Measurements from ENCODE around the gene TMEM214. TPM values are rescaled to one million over a fixed set of nuclear protein-coding genes. Genes with fewer than 3 reads are reported as not detected.

Gene TMEM214
- total and polyA plus RNA-seq, 2 experiments from 2014 or later = 50.4 to 75.9 TPM

DNA sequence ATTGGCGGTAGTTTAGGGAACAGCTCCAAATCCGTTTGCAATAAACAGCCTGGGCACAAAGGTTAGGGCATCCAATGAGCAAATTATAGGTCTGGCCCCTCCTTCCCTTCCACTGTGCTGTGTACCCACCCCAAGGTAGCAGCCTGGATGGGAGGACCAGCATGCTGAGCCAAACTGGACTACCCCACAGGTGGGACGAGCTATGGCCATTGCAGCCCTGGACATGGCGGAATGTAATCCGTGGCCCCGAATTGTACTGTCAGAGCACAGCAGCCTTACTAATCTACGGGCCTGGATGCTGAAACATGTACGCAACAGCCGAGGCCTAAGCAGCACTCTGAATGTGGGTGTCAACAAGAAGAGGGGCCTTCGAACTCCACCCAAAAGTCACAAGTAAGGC is 25.4 kb downstream of the TMEM214 start:
- no peaks in the 10 kb centered on the region for H3K9me3 ChIP-seq (ENCODE audit: low read depth)

DNA sequence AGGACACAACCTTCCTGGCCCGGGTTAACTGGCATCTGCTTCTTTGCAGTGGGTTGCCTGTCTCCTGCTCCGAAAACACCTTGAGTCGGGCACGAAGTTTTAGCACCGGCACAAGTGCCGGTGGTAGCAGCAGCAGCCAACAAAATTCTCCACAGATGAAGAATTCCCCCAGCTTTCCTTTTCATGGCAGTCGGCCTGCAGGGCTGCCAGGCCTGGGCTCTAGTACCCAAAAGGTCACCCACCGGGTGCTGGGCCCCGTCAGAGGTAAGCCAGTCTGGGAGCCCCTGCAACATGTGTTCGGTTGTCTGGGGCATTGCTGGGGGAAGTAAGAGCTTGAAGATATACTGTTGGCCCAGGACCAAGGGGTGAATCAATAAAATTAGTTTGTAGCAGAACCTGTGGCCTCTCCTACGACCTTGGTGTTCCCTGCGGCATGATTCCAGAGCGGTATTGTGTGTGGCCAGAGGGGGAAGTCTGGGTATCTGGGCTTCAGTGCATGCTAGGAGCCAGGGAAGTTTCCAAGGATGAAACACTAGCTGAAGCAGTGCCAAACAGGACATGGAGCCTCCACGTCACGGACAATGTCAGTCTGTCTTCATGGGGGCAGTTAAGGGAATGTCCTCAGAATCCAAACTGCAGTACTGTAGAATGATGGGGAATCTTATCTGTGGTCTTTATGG is 26.5 kb downstream of the TMEM214 start:
- no peak overlapping the region for H3K4me3 ChIP-seq
- no peak for DNase-seq (ENCODE audit: low spot score)
- H3K79me2 ChIP-seq = no peaks in the 10 kb centered on the region
- H3K4me1 ChIP-seq (ENCODE audit: insufficient read depth) = no peaks in the 10 kb centered on the region
- H3K27me3 ChIP-seq = no peaks in the 10 kb centered on the region
- H3K27ac ChIP-seq = no peak overlapping the region
- no peaks in the 10 kb centered on the region for H3K36me3 ChIP-seq (replicated peaks; ENCODE audit: insufficient read depth, low read depth)
- no peak overlapping the region for H3K4me2 ChIP-seq
- no peaks in the 10 kb centered on the region for H3K9me3 ChIP-seq (ENCODE audit: low read depth)
- no peak overlapping the region for H2AFZ ChIP-seq
- H3K9me2 ChIP-seq (replicated peaks; ENCODE audit: insufficient read depth) = no peaks in the 10 kb centered on the region
- TF ChIP-seq, protein P1, sequence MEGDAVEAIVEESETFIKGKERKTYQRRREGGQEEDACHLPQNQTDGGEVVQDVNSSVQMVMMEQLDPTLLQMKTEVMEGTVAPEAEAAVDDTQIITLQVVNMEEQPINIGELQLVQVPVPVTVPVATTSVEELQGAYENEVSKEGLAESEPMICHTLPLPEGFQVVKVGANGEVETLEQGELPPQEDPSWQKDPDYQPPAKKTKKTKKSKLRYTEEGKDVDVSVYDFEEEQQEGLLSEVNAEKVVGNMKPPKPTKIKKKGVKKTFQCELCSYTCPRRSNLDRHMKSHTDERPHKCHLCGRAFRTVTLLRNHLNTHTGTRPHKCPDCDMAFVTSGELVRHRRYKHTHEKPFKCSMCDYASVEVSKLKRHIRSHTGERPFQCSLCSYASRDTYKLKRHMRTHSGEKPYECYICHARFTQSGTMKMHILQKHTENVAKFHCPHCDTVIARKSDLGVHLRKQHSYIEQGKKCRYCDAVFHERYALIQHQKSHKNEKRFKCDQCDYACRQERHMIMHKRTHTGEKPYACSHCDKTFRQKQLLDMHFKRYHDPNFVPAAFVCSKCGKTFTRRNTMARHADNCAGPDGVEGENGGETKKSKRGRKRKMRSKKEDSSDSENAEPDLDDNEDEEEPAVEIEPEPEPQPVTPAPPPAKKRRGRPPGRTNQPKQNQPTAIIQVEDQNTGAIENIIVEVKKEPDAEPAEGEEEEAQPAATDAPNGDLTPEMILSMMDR (IDR thresholded peaks at IDR 0.05; ENCODE audit: poor library complexity) = no peak
- no peak for TF ChIP-seq EZH2phosphoT487 (IDR thresholded peaks at IDR 0.05; ENCODE audit: low read depth, severe bottlenecking, unreplicated experiment)
- no peak for TF ChIP-seq EZH2 (IDR thresholded peaks at IDR 0.05; ENCODE audit: borderline replicate concordance)
- no peaks in the 10 kb centered on the region for H4K20me1 ChIP-seq (ENCODE audit: insufficient read depth, poor library complexity, severe bottlenecking)
- WGBS (ENCODE audit: low lambda C conversion rate, missing lambda C conversion rate) = 92% methylated on average over 15 of the region's 15 CpGs

More for the DNA sequence above, 25.4 kb downstream of the TMEM214 start:
- Histone ChIP-seq H3K27ac (no peak overlapping the region), H3K4me1 (ENCODE audit: insufficient read depth) (no peaks in the 10 kb centered on the region), H3K9me2 (replicated peaks; ENCODE audit: insufficient read depth) (no peaks in the 10 kb centered on the region), H3K36me3 (replicated peaks; ENCODE audit: insufficient read depth, low read depth) (no peaks in the 10 kb centered on the region), H3K79me2 (no peaks in the 10 kb centered on the region), H3K4me2 (no peak overlapping the region), H3K4me3 (no peak overlapping the region), H3K27me3 (no peaks in the 10 kb centered on the region), H2AFZ (no peak overlapping the region), H4K20me1 (ENCODE audit: insufficient read depth, poor library complexity, severe bottlenecking) (no peaks in the 10 kb centered on the region)
- no peak for DNase-seq (ENCODE audit: low spot score)
- TF ChIP-seq, protein P1 (IDR thresholded peaks at IDR 0.05; ENCODE audit: poor library complexity) = no peak
- TF ChIP-seq EZH2 (IDR thresholded peaks at IDR 0.05; ENCODE audit: borderline replicate concordance) = no peak
- no peak for TF ChIP-seq EZH2phosphoT487 (IDR thresholded peaks at IDR 0.05; ENCODE audit: low read depth, severe bottlenecking, unreplicated experiment)
- WGBS (ENCODE audit: low lambda C conversion rate, missing lambda C conversion rate) = 96% methylated on average over 10 of the region's 10 CpGs

DNA sequence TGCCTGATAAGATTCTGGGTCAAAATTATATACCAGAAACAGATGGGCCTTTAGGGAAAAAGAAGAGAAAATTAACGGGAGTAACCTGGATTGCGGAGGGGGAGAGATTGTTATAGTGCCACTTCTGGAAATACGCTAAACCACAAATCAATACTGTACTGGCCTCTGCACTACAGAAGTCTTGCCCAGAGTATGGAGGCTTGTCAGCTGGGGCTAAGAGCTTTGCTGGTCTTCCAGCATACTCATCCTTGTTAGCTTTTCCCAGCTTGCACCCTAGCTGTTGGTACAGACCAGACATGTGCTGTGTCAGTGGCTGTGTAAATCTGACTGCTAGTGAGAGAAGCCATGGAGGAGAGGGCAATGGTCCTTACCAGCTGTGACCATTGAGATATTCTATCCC is 27.6 kb downstream of the TMEM214 start:
- Histone ChIP-seq H3K27ac (no peak overlapping the region), H4K20me1 (ENCODE audit: insufficient read depth, poor library complexity, severe bottlenecking) (no peaks in the 10 kb centered on the region), H2AFZ (no peak overlapping the region), H3K4me2 (no peak overlapping the region), H3K4me1 (ENCODE audit: insufficient read depth) (no peaks in the 10 kb centered on the region), H3K36me3 (replicated peaks; ENCODE audit: insufficient read depth, low read depth) (no peaks in the 10 kb centered on the region), H3K27me3 (no peaks in the 10 kb centered on the region), H3K9me2 (replicated peaks; ENCODE audit: insufficient read depth) (no peaks in the 10 kb centered on the region), H3K4me3 (no peak overlapping the region), H3K9me3 (ENCODE audit: low read depth) (no peaks in the 10 kb centered on the region), H3K79me2 (no peaks in the 10 kb centered on the region)
- no peak for DNase-seq (ENCODE audit: low spot score)
- TF ChIP-seq, protein P1 (IDR thresholded peaks at IDR 0.05; ENCODE audit: poor library complexity) = no peak
- TF ChIP-seq EZH2phosphoT487 (IDR thresholded peaks at IDR 0.05; ENCODE audit: low read depth, severe bottlenecking, unreplicated experiment) = no peak
- TF ChIP-seq EZH2 (IDR thresholded peaks at IDR 0.05; ENCODE audit: borderline replicate concordance) = no peak
- 88% methylated on average over 3 of the region's 3 CpGs for WGBS (ENCODE audit: low lambda C conversion rate, missing lambda C conversion rate)
